ENCODE data around the gene INTS14. TPM values are rescaled to one million over a fixed set of nuclear protein-coding genes. Genes with fewer than 3 reads are reported as not detected.
"Not testable (repeated sequence)": the region's sequence is repeated elsewhere in the genome, so short reads cannot be mapped to it uniquely, and the experiment has no call there.

Gene INTS14
- total RNA-seq, 4 donors from 2014 or later: 16.5 to 38.7 (median 26.7) TPM

DNA sequence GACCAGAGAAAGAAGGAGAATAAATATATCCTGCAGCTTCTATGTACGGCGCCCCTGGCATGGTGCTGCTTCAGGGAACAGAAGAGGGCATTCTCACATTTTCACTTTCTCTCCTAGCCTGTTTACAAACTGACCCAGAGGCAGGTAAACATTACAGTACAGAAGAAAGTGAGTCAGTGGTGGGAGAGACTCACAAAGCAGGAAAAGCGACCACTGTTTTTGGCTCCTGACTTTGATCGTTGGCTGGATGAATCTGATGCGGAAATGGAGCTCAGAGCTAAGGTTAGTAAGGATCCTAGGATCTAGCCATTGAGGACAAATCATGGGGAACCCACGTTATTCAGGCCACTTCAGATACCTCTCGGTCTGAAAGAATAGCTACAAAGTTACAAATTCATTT, 54.3 kb downstream of the INTS14 start:
- no peaks in the 10 kb centered on the region for H3K27me3 ChIP-seq
- no peaks in the 10 kb centered on the region for H3K4me1 ChIP-seq
- no peak overlapping the region for H3K4me3 ChIP-seq
- DNase-seq: no peak
- H3K36me3 ChIP-seq: peaks cover 3 to 76% (median 6%) of the 10 kb centered on the region in 3 donors
- H3K27ac ChIP-seq: no peak overlapping the region
- 89 to 90% methylated on average over 7 of the region's 7 CpGs for WGBS, 2 donors
- intact Hi-C loops (cut with DNase I): no loop called here
- TF ChIP-seq, protein P1, sequence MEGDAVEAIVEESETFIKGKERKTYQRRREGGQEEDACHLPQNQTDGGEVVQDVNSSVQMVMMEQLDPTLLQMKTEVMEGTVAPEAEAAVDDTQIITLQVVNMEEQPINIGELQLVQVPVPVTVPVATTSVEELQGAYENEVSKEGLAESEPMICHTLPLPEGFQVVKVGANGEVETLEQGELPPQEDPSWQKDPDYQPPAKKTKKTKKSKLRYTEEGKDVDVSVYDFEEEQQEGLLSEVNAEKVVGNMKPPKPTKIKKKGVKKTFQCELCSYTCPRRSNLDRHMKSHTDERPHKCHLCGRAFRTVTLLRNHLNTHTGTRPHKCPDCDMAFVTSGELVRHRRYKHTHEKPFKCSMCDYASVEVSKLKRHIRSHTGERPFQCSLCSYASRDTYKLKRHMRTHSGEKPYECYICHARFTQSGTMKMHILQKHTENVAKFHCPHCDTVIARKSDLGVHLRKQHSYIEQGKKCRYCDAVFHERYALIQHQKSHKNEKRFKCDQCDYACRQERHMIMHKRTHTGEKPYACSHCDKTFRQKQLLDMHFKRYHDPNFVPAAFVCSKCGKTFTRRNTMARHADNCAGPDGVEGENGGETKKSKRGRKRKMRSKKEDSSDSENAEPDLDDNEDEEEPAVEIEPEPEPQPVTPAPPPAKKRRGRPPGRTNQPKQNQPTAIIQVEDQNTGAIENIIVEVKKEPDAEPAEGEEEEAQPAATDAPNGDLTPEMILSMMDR (IDR thresholded peaks at IDR 0.05): no peak
- TF ChIP-seq POLR2A (IDR thresholded peaks at IDR 0.05): no peak
- H3K9me3 ChIP-seq: no peaks in the 10 kb centered on the region

DNA sequence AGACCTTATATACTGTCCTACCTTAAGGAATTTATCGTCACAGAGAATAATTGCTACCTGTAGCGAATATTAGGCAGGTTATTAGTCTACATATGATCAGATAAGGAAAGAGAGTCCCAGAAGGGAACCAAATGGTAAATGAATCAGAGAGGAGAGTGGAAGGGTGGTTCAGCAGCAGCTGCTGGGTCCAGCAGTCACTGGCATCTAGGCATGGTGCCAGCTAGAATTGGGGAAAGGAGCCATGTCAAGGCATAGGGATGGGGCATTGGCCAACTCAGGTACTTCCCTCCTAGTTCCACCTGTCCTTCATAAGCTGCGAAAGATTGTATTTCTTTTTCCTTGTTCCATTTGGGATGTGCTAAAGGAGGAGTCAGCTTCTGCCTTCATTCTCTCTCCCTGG, 57.2 kb downstream of the INTS14 start:
- 92 to 96% methylated on average over 3 of the region's 3 CpGs for WGBS, 2 donors
- TF ChIP-seq, protein P1 (IDR thresholded peaks at IDR 0.05): no peak
- no peak for TF ChIP-seq POLR2A (IDR thresholded peaks at IDR 0.05)
- intact Hi-C loops (cut with DNase I): no loop called here
- no peak for DNase-seq
- Histone ChIP-seq H3K4me3 (no peak overlapping the region), H3K4me1 (no peaks in the 10 kb centered on the region), H3K9me3 (no peaks in the 10 kb centered on the region), H3K27ac (no peak overlapping the region), H3K36me3 (peaks cover 3 to 50% (median 6%) of the 10 kb centered on the region in 3 donors), H3K27me3 (no peaks in the 10 kb centered on the region)

DNA sequence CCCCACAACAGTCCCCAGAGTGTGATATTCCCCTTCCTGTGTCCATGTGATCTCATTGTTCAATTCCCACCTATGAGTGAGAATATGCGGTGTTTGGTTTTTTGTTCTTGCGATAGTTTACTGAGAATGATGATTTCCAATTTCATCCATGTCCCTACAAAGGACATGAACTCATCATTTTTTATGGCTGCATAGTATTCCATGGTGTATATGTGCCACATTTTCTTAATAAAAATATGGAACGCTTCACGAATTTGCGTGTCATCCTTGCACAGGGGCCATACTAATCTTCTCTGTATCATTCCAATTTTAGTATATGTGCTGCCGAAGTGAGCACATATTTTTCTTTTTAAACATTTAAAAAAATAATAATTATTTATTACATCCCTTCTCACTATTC, 58.1 kb downstream of the INTS14 start:
- H3K4me3 ChIP-seq; H3K4me1 ChIP-seq; H3K27me3 ChIP-seq; DNase-seq; intact Hi-C loops (cut with DNase I); H3K9me3 ChIP-seq; H3K27ac ChIP-seq: not testable (repeated sequence)
- WGBS, 2 donors: 94 to 99% methylated on average over 4 of the region's 6 CpGs
- peaks cover 3 to 42% (median 6%) of the 10 kb centered on the region in 3 donors for H3K36me3 ChIP-seq

DNA sequence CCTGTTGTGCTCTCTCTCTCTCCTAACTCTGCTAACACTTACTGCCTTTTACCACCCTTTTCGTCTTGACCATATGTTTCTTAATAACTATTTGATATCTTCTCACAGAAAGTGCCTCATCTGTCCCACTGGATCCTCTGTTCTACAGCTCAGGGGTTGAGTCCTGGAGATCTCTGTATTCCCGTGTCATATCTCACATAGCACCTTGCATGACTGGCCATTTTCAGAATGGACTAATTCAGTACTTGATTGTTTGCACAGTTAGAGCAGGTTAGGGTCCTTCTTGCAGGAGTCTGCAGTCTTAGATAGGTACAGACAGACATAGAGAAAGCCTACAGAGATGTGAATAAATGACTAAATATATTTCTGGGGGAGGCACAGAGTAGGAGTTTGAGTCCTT, 59.7 kb downstream of the INTS14 start:
- no peaks in the 10 kb centered on the region for H3K27me3 ChIP-seq
- no peaks in the 10 kb centered on the region for H3K9me3 ChIP-seq
- no peak overlapping the region for H3K27ac ChIP-seq
- no peak overlapping the region for H3K4me3 ChIP-seq
- DNase-seq: no peak
- WGBS, 2 donors: 72 to 82% methylated on average over 2 of the region's 2 CpGs
- peaks cover 0 to 25% (median 4%) of the 10 kb centered on the region in 3 donors for H3K36me3 ChIP-seq
- intact Hi-C loops (cut with DNase I): no loop called here
- no peaks in the 10 kb centered on the region for H3K4me1 ChIP-seq
- TF ChIP-seq POLR2A (IDR thresholded peaks at IDR 0.05): no peak
- TF ChIP-seq, protein P1 (IDR thresholded peaks at IDR 0.05): no peak

DNA sequence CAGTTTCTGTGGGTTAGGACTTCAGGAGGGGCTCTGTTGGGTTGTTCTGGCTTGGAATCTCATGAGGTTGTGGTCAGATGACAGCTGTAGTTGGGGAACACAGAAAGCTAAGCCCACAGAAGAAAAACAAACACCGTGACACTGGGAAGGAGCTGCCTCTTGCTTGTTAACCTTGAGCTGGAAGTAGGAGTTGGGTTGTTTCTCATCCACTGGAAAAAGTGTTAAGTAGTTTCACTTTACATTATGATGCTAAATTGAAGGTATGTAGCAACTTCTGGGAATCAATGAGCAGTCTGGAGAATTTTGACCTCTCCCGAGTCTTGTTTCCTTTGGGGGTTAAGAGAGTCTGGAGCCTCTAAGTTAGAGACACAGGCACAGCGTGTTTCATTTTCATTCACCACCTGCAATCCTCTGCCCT, 60.2 kb downstream of the INTS14 start:
- H3K27ac ChIP-seq: no peak overlapping the region
- no peaks in the 10 kb centered on the region for H3K9me3 ChIP-seq
- WGBS, 2 donors: 62 to 70% methylated on average over 3 of the region's 3 CpGs
- TF ChIP-seq POLR2A (IDR thresholded peaks at IDR 0.05): no peak
- TF ChIP-seq, protein P1 (IDR thresholded peaks at IDR 0.05): no peak
- DNase-seq: no peak
- intact Hi-C loops (cut with DNase I): no loop called here
- peaks cover 0 to 20% (median 0%) of the 10 kb centered on the region in 3 donors for H3K36me3 ChIP-seq
- no peaks in the 10 kb centered on the region for H3K4me1 ChIP-seq
- no peaks in the 10 kb centered on the region for H3K27me3 ChIP-seq
- H3K4me3 ChIP-seq: no peak overlapping the region

DNA sequence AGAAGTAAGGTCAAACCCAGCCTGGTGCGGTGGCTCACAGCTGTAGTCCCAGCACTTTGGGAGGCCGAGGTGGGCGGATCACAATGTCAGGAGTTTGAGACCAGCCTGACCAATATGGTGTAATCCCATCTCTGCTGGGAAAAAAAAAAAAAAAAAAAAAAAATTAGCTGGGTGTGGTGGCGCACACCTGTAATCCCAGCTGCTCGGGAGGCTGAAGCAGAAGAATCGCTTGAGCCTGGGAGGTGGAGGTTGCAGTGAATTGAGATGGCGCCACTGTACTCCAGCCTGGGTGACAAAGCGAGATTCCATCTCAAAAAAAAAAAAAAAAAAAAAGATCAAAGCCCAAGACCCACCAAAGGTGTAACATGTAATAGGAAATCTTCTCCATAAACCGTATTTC, 61.6 kb downstream of the INTS14 start:
- 95 to 97% methylated on average over 9 of the region's 9 CpGs for WGBS, 2 donors
- intact Hi-C loops (cut with DNase I); H3K9me3 ChIP-seq; H3K36me3 ChIP-seq; H3K4me3 ChIP-seq; H3K4me1 ChIP-seq; H3K27ac ChIP-seq; DNase-seq; H3K27me3 ChIP-seq: not testable (repeated sequence)

All from esophagus squamous epithelium (tissue), 5 donors.